ENCODE results near the gene RAB21. TPM values are rescaled to one million over a fixed set of nuclear protein-coding genes. Genes with fewer than 3 reads are reported as not detected.
"Not testable (repeated sequence)": the region's sequence is repeated elsewhere in the genome, so short reads cannot be mapped to it uniquely, and the experiment has no call there.

Gene RAB21
- total RNA-seq, 1 experiment from 2014 or later, result 8.0 TPM

DNA sequence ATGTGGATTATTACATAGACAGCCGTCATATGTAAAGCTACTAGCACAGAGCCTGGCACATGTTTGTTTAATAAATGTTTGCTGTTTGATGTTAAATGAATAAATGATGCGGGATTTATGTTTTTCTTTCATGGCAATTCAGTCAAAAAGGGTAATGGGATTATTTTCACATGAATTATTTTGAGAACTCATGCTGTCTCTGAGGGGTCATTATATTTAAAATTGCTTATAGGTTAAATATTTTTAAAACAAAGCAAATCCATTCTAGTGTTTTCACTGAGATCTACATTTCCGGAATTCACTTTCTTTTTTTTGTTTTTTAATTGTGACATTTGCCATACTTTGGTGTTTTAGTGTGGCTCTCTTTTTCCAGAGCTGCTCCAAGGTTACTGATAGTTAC is 5.3 kb downstream of the RAB21 start:
- no peaks in the 10 kb centered on the region for H3K27me3 ChIP-seq (ENCODE audit: low read length)
- H3K9me3 ChIP-seq (ENCODE audit: low read length), result peaks cover 29% of the 10 kb centered on the region
- no peak overlapping the region for H3K4me2 ChIP-seq (ENCODE audit: low read depth, low read length, poor library complexity, severe bottlenecking)
- peaks cover 12% of the 10 kb centered on the region for H3K4me1 ChIP-seq (ENCODE audit: low read length)
- H3K27ac ChIP-seq (ENCODE audit: low read length), result no peak overlapping the region
- peaks cover 98% of the 10 kb centered on the region for H3K79me2 ChIP-seq (ENCODE audit: low read length)
- DNase-seq, result no peak
- no peak overlapping the region for H3K9ac ChIP-seq (ENCODE audit: low read length)
- H3K9me2 ChIP-seq (replicated peaks; ENCODE audit: insufficient read depth, low read length), result no peaks in the 10 kb centered on the region
- no peak overlapping the region for H3K4me3 ChIP-seq (ENCODE audit: low read length)
- peaks cover 3% of the 10 kb centered on the region; the same call in 1 of the 2 replicates for H4K20me1 ChIP-seq (ENCODE audit: insufficient read depth, low read depth, low read length)
- peaks cover 53% of the 10 kb centered on the region for H3K36me3 ChIP-seq (ENCODE audit: insufficient read depth, low read length)
- H2AFZ ChIP-seq (ENCODE audit: low read length), result no peak overlapping the region

DNA sequence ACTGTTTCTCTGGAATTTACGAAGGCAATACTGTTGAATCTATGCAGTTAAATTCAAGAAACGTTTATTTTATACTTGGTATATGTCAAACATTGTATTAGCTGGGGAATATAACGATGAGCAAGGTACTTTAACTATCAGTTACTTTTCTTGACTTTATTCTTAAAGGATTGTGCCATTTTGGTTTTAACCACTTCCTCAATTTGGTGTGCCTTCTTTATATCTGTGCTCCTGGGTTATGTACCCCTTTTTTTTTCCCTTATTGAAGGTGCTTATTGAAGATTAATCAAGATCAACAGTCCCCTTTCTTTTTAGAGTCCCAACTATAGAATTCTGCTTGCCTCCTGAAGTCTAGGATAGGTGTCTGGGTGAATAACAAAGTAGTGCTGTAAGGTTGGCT is 5.8 kb downstream of the RAB21 start:
- Histone ChIP-seq H3K9me2 (replicated peaks; ENCODE audit: insufficient read depth, low read length) (no peaks in the 10 kb centered on the region), H3K4me1 (ENCODE audit: low read length) (peaks cover 12% of the 10 kb centered on the region), H3K36me3 (ENCODE audit: insufficient read depth, low read length) (peaks cover 53% of the 10 kb centered on the region), H3K4me3 (ENCODE audit: low read length) (no peak overlapping the region), H2AFZ (ENCODE audit: low read length) (no peak overlapping the region), H4K20me1 (ENCODE audit: insufficient read depth, low read depth, low read length) (peaks cover 3% of the 10 kb centered on the region; the same call in 1 of the 2 replicates), H3K9ac (ENCODE audit: low read length) (no peak overlapping the region), H3K27ac (ENCODE audit: low read length) (no peak overlapping the region), H3K9me3 (ENCODE audit: low read length) (peaks cover 29% of the 10 kb centered on the region), H3K27me3 (ENCODE audit: low read length) (no peaks in the 10 kb centered on the region), H3K79me2 (ENCODE audit: low read length) (peaks cover 98% of the 10 kb centered on the region), H3K4me2 (ENCODE audit: low read depth, low read length, poor library complexity, severe bottlenecking) (no peak overlapping the region)
- no peak for DNase-seq

DNA sequence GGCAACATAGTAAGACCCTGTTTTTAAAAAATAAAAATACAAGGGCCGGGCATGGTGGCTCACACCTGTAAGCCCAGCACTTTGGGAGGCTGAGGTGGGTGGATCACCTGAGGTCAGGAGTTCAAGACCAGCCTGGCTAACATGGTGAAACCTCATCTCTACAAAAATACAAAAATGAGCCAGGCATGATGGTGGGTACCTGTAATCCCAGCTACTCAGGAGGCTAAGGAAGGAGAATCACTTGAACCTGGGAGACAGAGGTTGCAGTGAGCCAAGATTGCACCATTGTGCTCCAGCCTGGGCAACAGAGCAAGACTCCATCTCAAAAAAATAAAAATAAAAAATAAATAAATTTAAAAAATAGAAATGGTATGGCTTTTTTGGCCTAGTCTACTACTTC is 6.7 kb downstream of the RAB21 start:
- H3K9me2 ChIP-seq (replicated peaks; ENCODE audit: insufficient read depth, low read length); H3K4me3 ChIP-seq (ENCODE audit: low read length); DNase-seq; H3K4me2 ChIP-seq (ENCODE audit: low read depth, low read length, poor library complexity, severe bottlenecking); H3K27ac ChIP-seq (ENCODE audit: low read length); H2AFZ ChIP-seq (ENCODE audit: low read length); H4K20me1 ChIP-seq (ENCODE audit: insufficient read depth, low read depth, low read length); H3K9ac ChIP-seq (ENCODE audit: low read length); H3K4me1 ChIP-seq (ENCODE audit: low read length); H3K27me3 ChIP-seq (ENCODE audit: low read length): not testable (repeated sequence)
- H3K79me2 ChIP-seq (ENCODE audit: low read length), result peaks cover 98% of the 10 kb centered on the region
- H3K36me3 ChIP-seq (ENCODE audit: insufficient read depth, low read length), result peaks cover 52% of the 10 kb centered on the region
- peaks cover 29% of the 10 kb centered on the region for H3K9me3 ChIP-seq (ENCODE audit: low read length)

DNA sequence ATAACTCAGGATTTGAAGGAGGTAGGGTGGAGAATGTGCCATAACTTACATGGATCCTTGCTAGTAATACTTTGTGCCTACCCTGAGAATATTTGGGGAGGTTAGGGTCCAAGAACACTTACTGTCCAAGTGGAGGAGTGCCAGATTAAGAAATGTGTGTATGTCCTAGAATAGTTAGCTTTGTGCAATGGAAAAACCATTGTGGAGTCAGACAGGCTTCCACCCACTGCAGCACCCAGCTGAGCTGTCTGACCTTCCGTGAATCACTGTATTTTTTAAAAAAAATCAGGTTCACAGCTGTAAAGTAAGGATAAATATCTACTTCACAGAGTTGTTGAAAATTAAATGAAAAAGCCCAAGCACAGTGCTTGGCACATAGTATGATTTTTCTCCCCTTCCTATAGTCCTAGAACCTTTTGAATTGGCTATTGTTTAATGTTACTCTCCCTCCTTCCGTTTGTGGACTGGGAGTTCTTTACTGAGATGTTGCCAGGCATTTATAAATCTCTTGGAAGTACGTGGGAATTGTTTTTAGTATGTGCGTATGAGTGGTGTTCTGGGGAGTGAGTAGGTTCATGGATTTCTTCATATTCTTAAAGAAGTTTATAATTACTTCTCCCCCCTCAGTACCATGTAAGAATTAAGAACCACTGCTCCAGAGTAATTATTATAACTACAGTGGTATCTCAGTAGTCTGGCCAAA is 9.2 kb downstream of the RAB21 start:
- Histone ChIP-seq H3K27me3 (ENCODE audit: low read length) (no peaks in the 10 kb centered on the region), H3K9me2 (replicated peaks; ENCODE audit: insufficient read depth, low read length) (no peaks in the 10 kb centered on the region), H3K36me3 (ENCODE audit: insufficient read depth, low read length) (peaks cover 28% of the 10 kb centered on the region), H4K20me1 (ENCODE audit: insufficient read depth, low read depth, low read length) (0 out of 2 replicates have a peak, but pooled peaks cover 3% of the 10 kb centered on the region), H3K4me3 (ENCODE audit: low read length) (no peak overlapping the region), H2AFZ (ENCODE audit: low read length) (no peak overlapping the region), H3K4me2 (ENCODE audit: low read depth, low read length, poor library complexity, severe bottlenecking) (no peak overlapping the region), H3K79me2 (ENCODE audit: low read length) (peaks cover 98% of the 10 kb centered on the region), H3K4me1 (ENCODE audit: low read length) (no peaks in the 10 kb centered on the region), H3K27ac (ENCODE audit: low read length) (no peak overlapping the region), H3K9ac (ENCODE audit: low read length) (no peak overlapping the region), H3K9me3 (ENCODE audit: low read length) (peaks cover 20% of the 10 kb centered on the region)
- no peak for DNase-seq

DNA sequence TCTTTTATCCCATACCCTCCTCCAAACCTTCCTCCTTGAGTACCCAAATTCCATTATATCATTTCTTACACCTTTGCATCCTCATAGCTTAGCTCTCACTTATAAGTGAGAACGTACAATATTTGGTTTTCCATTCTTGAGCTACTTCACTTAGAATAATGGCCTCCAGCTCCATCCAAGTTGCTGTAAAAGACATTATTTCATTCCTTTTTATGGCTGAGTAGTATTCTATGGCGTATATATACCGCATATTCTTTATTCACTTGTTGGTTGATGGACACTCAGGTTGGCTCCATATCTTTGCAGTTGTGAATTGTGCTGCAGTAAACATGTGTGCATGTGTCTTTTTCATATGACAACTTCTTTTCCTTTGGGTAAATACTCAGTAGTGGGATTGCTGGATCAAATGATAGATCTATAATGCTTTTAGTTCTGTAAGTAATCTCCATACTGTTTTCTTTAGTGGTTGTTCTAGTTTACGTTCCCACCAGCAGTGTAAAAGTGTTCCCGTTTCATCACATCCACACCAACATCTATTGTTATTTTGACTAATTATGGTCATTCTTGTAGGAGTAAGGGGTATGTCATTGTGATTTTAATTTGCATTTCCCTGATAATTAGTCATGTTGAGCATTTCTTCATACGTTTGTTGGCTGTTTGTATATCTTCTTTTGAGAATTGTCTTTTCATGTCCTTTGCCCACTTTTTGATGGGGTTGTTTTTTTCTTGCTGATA is 10.1 kb downstream of the RAB21 start:
- H2AFZ ChIP-seq (ENCODE audit: low read length), result no peak overlapping the region
- DNase-seq, result no peak
- peaks cover 18% of the 10 kb centered on the region for H3K36me3 ChIP-seq (ENCODE audit: insufficient read depth, low read length)
- no peak overlapping the region for H3K27ac ChIP-seq (ENCODE audit: low read length)
- H3K4me3 ChIP-seq (ENCODE audit: low read length), result no peak overlapping the region
- peaks cover 11% of the 10 kb centered on the region for H3K9me3 ChIP-seq (ENCODE audit: low read length)
- H3K4me1 ChIP-seq (ENCODE audit: low read length), result no peaks in the 10 kb centered on the region
- peaks cover 98% of the 10 kb centered on the region for H3K79me2 ChIP-seq (ENCODE audit: low read length)
- 0 out of 2 replicates have a peak, but pooled peaks cover 3% of the 10 kb centered on the region for H4K20me1 ChIP-seq (ENCODE audit: insufficient read depth, low read depth, low read length)
- no peaks in the 10 kb centered on the region for H3K27me3 ChIP-seq (ENCODE audit: low read length)
- H3K4me2 ChIP-seq (ENCODE audit: low read depth, low read length, poor library complexity, severe bottlenecking), result no peak overlapping the region
- no peaks in the 10 kb centered on the region for H3K9me2 ChIP-seq (replicated peaks; ENCODE audit: insufficient read depth, low read length)
- H3K9ac ChIP-seq (ENCODE audit: low read length), result no peak overlapping the region

DNA sequence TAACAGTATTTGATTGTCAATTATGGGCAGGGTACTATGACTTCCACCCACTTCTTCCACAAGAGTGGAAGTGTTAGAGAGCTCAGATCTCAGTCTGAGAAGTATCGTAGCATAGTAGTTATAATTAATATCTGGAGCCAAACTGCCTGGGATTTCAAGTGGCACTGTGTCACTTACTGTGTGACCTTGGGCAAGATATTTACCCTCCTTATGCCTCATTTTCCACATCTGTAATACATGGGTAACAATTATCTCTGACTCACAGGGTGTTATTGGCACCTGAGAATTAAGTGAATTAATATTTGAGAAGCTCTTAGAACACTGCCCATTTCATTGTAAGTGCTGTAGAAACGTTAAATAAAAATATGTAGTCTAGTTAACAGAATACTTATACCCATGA is 11.5 kb downstream of the RAB21 start:
- H3K79me2 ChIP-seq (ENCODE audit: low read length), result peaks cover 98% of the 10 kb centered on the region
- H4K20me1 ChIP-seq (ENCODE audit: insufficient read depth, low read depth, low read length), result 0 out of 2 replicates have a peak, but pooled peaks cover 6% of the 10 kb centered on the region
- H3K9ac ChIP-seq (ENCODE audit: low read length), result no peak overlapping the region
- H3K4me2 ChIP-seq (ENCODE audit: low read depth, low read length, poor library complexity, severe bottlenecking), result no peak overlapping the region
- H3K27me3 ChIP-seq (ENCODE audit: low read length), result no peaks in the 10 kb centered on the region
- peaks cover 17% of the 10 kb centered on the region for H3K36me3 ChIP-seq (ENCODE audit: insufficient read depth, low read length)
- H3K4me3 ChIP-seq (ENCODE audit: low read length), result no peak overlapping the region
- no peaks in the 10 kb centered on the region for H3K9me2 ChIP-seq (replicated peaks; ENCODE audit: insufficient read depth, low read length)
- no peaks in the 10 kb centered on the region for H3K9me3 ChIP-seq (ENCODE audit: low read length)
- H3K4me1 ChIP-seq (ENCODE audit: low read length), result no peaks in the 10 kb centered on the region
- DNase-seq, result no peak
- H3K27ac ChIP-seq (ENCODE audit: low read length), result no peak overlapping the region
- H2AFZ ChIP-seq (ENCODE audit: low read length), result no peak overlapping the region

DNA sequence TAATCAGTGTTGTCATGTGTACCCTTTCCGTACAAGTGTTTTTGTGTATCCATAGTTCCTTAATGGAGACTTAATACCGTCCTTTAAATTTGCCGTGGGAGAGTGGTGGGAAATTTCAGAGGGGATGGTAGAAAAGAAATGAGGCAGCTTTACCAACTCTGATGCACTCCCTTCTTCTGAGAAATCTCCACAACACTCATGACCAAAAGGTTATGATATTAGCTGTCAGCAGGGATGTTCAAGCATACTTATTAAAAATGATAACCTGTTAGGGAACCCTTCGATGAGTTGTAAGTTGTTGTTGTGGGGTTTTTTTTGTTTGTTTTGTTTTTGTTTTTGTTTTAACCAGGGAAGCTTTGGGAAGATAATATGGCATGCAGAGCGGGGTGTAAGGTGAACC is 12.5 kb downstream of the RAB21 start:
- Histone ChIP-seq H3K9me3 (ENCODE audit: low read length) (no peaks in the 10 kb centered on the region), H3K79me2 (ENCODE audit: low read length) (peaks cover 100% of the 10 kb centered on the region), H3K4me1 (ENCODE audit: low read length) (no peaks in the 10 kb centered on the region), H3K4me2 (ENCODE audit: low read depth, low read length, poor library complexity, severe bottlenecking) (no peak overlapping the region), H3K36me3 (ENCODE audit: insufficient read depth, low read length) (peaks cover 19% of the 10 kb centered on the region; the same call in 1 of the 2 replicates), H2AFZ (ENCODE audit: low read length) (no peak overlapping the region), H3K9me2 (replicated peaks; ENCODE audit: insufficient read depth, low read length) (no peaks in the 10 kb centered on the region), H3K27me3 (ENCODE audit: low read length) (no peaks in the 10 kb centered on the region), H3K4me3 (ENCODE audit: low read length) (no peak overlapping the region), H4K20me1 (ENCODE audit: insufficient read depth, low read depth, low read length) (0 out of 2 replicates have a peak, but pooled peaks cover 6% of the 10 kb centered on the region), H3K27ac (ENCODE audit: low read length) (no peak overlapping the region), H3K9ac (ENCODE audit: low read length) (no peak overlapping the region)
- no peak for DNase-seq

DNA sequence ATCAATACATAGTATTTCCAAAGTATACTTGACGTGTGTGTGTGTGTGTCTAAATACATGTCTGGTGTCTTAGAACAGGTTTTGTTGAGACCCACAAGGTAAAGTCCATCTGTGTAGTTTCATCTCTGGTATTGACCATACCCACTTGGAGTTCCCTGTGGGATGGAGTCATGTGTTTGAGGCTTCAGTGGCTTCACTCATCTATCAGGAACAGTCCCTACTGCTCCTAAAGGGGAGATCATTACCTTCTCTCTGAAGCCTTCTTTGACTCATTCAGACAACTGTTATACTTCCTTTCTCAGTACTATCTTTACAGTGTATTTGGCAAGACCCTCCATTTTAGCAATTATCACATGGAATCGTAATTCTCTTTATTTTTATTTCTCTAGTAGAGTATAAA is 14.2 kb downstream of the RAB21 start:
- Histone ChIP-seq H3K4me1 (ENCODE audit: low read length) (no peaks in the 10 kb centered on the region), H3K36me3 (ENCODE audit: insufficient read depth, low read length) (peaks cover 21% of the 10 kb centered on the region; the same call in 1 of the 2 replicates), H2AFZ (ENCODE audit: low read length) (no peak overlapping the region), H3K79me2 (ENCODE audit: low read length) (peaks cover 97% of the 10 kb centered on the region), H3K9me2 (replicated peaks; ENCODE audit: insufficient read depth, low read length) (no peaks in the 10 kb centered on the region), H3K4me2 (ENCODE audit: low read depth, low read length, poor library complexity, severe bottlenecking) (no peak overlapping the region), H3K4me3 (ENCODE audit: low read length) (no peak overlapping the region), H3K27me3 (ENCODE audit: low read length) (no peaks in the 10 kb centered on the region), H3K27ac (ENCODE audit: low read length) (no peak overlapping the region), H3K9ac (ENCODE audit: low read length) (no peak overlapping the region), H4K20me1 (ENCODE audit: insufficient read depth, low read depth, low read length) (0 out of 2 replicates have a peak, but pooled peaks cover 6% of the 10 kb centered on the region), H3K9me3 (ENCODE audit: low read length) (no peaks in the 10 kb centered on the region)
- DNase-seq, result no peak
